ENCODE measurements around the gene TBC1D8.

The TBC1D8 gene

GRCh38 chr2:101135412-101136296 is 15.5 kb downstream of the TBC1D8 start:
- DNase-seq = no peak

- DNase-seq = peak in 1 of 3 donors; percentile 77
These were observed 17.6 kb downstream of the TBC1D8 start for GRCh38 chr2:101133492-101134100.

- no peak for DNase-seq
These were observed 19.0 kb downstream of the TBC1D8 start for GRCh38 chr2:101132202-101132601.

GRCh38 chr2:101130081-101130480 is 21.1 kb downstream of the TBC1D8 start:
- DNase-seq = no peak

GRCh38 chr2:101127319-101128056 is 23.7 kb downstream of the TBC1D8 start:
- DNase-seq = no peak

- no peak for DNase-seq
These were observed 25.4 kb downstream of the TBC1D8 start for GRCh38 chr2:101125808-101126207.

GRCh38 chr2:101125374-101125773 is 25.8 kb downstream of the TBC1D8 start:
- no peak for DNase-seq

GRCh38 chr2:101124643-101125366 is 26.4 kb downstream of the TBC1D8 start:
- DNase-seq = peak in 1 of 3 donors; percentile 40

GRCh38 chr2:101123795-101124471 is 27.2 kb downstream of the TBC1D8 start:
- DNase-seq = peak; percentile 32 to 43 (median 38)

- no peak for DNase-seq
These were observed 30.0 kb downstream of the TBC1D8 start for GRCh38 chr2:101121174-101121573.

- DNase-seq = peak; percentile 88 to 92 (median 90)
These were observed 30.8 kb downstream of the TBC1D8 start for GRCh38 chr2:101120124-101120996.

- DNase-seq = peak; percentile 80 to 87 (median 84)
These were observed 31.8 kb downstream of the TBC1D8 start for GRCh38 chr2:101119431-101119830.

- no peak for DNase-seq
These were observed 34.2 kb downstream of the TBC1D8 start for GRCh38 chr2:101116841-101117552.

GRCh38 chr2:101116348-101116747 is 34.8 kb downstream of the TBC1D8 start:
- no peak for DNase-seq

GRCh38 chr2:101115664-101116063 is 35.5 kb downstream of the TBC1D8 start:
- no peak for DNase-seq

GRCh38 chr2:101114815-101115214 is 36.4 kb downstream of the TBC1D8 start:
- peak; percentile 63 to 71 (median 68) for DNase-seq

GRCh38 chr2:101114268-101114783 is 36.9 kb downstream of the TBC1D8 start:
- no peak for DNase-seq

GRCh38 chr2:101113441-101114267 is 37.5 kb downstream of the TBC1D8 start:
- DNase-seq = peak; percentile 46 to 73 (median 69)

- peak; percentile 48 to 62 (median 59) for DNase-seq
These were observed 38.4 kb downstream of the TBC1D8 start for GRCh38 chr2:101112772-101113157.
